Tibial artery (tissue), 4 donors: ENCODE measurements around the gene CCDC88A.

ENCODE experiments used
- DNase-seq, 2 donors: peaks; one replicate each; pipeline ENCODE4 v3.0.0-alpha.2; 2019
- H3K27ac ChIP-seq, 2 donors: fragments of 200-600 bp; sonication (generic) in 1 of 2; 1 replicate in 1 of 2; 2 replicates in 1 of 2; pipeline ENCODE4 v1.5.1; 2018 to 2019; ENCODE audit warnings: mild to moderate bottlenecking in 1 of 2
- H3K27me3 ChIP-seq, 2 donors: fragments of 200-600 bp; sonication (generic) in 1 of 2; one replicate each; pipeline versions ENCODE4 v1.5.1 to v1.6.0; 2016 to 2019
- H3K36me3 ChIP-seq, 3 donors: fragments of 200-600 bp; sonication (generic) in 2 of 3; one replicate each; pipeline ENCODE4 v1.5.1; 2016 to 2019; ENCODE audit warnings: mild to moderate bottlenecking in 2 of 3
- H3K4me1 ChIP-seq, 4 donors: fragments of 200-600 bp; sonication (generic) in 2 of 4; 1 replicate in 3 of 4; 2 replicates in 1 of 4; pipeline ENCODE4 v1.5.1; 2016 to 2019
- H3K4me3 ChIP-seq, 2 donors: fragments of 200-600 bp; sonication (generic) in 1 of 2; 1 replicate in 1 of 2; 2 replicates in 1 of 2; pipeline ENCODE4 v1.5.1; 2018 to 2019; ENCODE audit warnings: mild to moderate bottlenecking in 2 of 2
- H3K9me3 ChIP-seq, 3 donors: fragments of 200-600 bp; sonication (generic) in 1 of 3; one replicate each; pipeline ENCODE4 v1.5.1; 2016 to 2019
- intact Hi-C: fragments of 100-400 bp; cut with DNase I; formaldehyde crosslinking; loops from one replicate; pipeline ENCODE4 v1.15.0; 2023; ENCODE audit warnings: low total_unique reads
- TF ChIP-seq, protein P1 (sequence below), 2 experiments: fragments of 200-600 bp in 1 of 2; fragments of 450-650 bp in 1 of 2; IDR thresholded peaks; one replicate each; pipeline ENCODE4 v1.5.1; 2017 to 2019; ENCODE audit warnings: antibody characterized with exemption in 2 of 2, mild to moderate bottlenecking in 1 of 2, moderate library complexity in 1 of 2

The CCDC88A gene

DNA sequence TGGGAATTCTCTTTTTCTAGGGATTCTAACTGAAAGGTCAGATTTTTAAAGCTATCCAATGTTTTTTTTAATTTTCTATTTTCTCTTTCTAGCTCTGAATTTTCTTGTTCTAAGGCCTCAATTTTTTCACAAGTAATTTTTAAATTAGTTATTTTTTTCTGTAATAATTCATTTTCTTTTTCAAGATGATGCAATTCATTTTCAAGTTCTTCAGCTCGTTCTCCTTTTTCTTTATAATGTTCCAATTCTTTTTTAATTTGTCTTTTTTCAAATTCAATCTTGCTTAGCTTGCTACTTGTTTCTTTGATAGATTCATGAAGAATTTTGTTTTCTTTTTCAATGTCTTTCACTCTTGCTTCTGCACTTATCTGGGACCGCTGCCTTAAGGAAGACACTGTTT, 84.9 kb downstream of the CCDC88A start:
- intact Hi-C loops = no loop called here
- no peak for DNase-seq
- H3K4me3 ChIP-seq = no peak overlapping the region
- TF ChIP-seq, protein P1, sequence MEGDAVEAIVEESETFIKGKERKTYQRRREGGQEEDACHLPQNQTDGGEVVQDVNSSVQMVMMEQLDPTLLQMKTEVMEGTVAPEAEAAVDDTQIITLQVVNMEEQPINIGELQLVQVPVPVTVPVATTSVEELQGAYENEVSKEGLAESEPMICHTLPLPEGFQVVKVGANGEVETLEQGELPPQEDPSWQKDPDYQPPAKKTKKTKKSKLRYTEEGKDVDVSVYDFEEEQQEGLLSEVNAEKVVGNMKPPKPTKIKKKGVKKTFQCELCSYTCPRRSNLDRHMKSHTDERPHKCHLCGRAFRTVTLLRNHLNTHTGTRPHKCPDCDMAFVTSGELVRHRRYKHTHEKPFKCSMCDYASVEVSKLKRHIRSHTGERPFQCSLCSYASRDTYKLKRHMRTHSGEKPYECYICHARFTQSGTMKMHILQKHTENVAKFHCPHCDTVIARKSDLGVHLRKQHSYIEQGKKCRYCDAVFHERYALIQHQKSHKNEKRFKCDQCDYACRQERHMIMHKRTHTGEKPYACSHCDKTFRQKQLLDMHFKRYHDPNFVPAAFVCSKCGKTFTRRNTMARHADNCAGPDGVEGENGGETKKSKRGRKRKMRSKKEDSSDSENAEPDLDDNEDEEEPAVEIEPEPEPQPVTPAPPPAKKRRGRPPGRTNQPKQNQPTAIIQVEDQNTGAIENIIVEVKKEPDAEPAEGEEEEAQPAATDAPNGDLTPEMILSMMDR (IDR thresholded peaks at IDR 0.05) = no peak
- H3K27ac ChIP-seq = no peak overlapping the region
- no peaks in the 10 kb centered on the region for H3K27me3 ChIP-seq
- H3K36me3 ChIP-seq = peaks cover 16 to 22% (median 16%) of the 10 kb centered on the region in 3 donors
- peaks cover 0 to 10% (median 0%) of the 10 kb centered on the region in 4 donors for H3K4me1 ChIP-seq
- H3K9me3 ChIP-seq = no peaks in the 10 kb centered on the region

DNA sequence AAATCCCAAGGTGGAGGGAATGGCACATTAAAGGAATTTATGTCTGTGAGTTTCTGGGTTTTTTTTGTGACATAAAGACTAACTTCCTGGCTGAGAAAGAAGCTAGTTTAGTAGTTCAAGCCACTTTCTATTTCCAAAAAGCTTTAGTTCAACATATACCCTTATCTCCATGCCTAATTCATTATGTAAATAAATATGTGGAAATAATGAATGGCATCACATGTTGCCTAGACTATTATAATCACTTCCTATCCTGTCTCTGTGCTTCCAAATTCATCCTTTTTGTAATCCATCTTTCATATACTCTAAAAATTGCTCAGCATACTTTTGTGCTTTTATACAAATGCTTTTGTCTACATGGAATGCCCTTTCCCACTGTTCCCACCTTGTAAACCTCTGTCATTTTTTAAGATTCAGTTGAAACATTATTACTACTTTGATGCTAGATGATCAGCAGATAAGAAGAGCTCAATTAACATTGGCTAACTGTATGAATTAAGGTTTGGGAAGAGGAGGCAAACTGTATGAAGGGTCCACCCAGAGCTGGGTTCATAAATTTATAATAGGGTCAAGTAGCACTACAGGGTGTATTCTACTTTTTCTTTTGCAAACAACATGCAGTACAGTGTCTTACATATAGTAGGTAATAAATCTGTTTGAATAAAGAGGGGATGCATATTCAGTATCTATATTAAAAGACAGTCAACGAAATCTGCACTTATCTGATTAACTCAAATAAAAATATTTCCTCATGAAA, 88.9 kb downstream of the CCDC88A start:
- Histone ChIP-seq H3K9me3 (peaks cover 0 to 4% (median 0%) of the 10 kb centered on the region in 3 donors), H3K27ac (no peak overlapping the region), H3K4me1 (no peaks in the 10 kb centered on the region), H3K4me3 (no peak overlapping the region), H3K36me3 (peaks cover 26 to 49% (median 38%) of the 10 kb centered on the region in 3 donors), H3K27me3 (no peaks in the 10 kb centered on the region)
- intact Hi-C loops = no loop called here
- TF ChIP-seq, protein P1 (IDR thresholded peaks at IDR 0.05) = no peak
- no peak for DNase-seq

DNA sequence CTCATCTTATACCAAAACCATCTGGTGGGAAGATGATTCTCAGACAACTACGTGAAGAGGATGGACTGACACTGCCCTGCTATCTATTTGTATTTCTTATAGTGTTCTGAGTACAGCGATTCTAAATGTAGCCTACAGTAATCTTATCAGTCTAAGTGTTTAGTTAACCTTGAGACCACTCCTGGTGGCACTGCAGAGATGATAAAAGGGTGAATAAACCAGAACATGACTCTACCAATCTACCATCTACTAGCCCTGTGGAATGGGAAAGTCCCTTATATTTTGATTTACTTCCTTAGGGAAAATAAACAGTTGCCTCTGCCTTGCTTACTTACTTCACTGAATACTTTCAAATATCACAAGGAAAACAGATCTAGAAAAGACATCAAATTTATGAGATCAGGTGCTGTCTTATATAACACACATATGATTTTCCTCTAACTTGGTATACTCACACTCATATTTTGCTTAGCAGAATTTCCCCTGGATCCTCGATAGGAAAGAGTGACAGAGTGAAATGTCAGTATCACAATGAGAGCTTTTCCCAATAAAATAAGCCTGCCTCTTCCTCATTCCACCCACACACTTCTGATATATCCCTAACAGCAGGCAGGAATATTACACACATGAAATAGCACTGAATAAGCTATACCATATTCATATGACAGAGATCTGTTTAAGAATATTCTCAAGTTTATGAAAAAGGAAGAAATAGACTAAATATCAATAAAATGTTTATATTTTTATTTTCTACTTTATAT, 92.0 kb downstream of the CCDC88A start:
- no peak overlapping the region for H3K27ac ChIP-seq
- TF ChIP-seq, protein P1 (IDR thresholded peaks at IDR 0.05) = no peak
- peaks cover 26 to 51% (median 33%) of the 10 kb centered on the region in 3 donors for H3K36me3 ChIP-seq

DNA sequence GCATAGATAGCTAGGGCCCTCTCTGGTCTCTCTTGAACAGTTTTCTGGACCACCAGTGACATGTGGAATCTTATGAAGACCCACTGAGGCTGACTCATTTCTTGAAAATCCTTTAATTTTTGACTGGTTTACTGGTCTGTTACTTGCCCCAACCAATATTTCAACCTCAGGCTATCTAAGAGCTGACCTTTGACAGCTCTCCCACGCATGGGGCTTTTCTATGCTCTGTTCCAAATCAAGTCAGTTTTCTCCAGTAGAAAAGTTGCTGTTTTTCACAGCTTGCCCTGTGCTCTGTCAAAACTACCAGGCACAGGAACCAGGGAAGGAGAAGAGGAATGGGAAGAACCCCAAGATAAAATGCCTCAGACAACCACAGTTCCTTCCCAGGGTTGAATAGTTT, 104.7 kb downstream of the CCDC88A start:
- Histone ChIP-seq H3K9me3 (no peaks in the 10 kb centered on the region), H3K4me1 (no peaks in the 10 kb centered on the region), H3K27ac (no peak overlapping the region), H3K27me3 (no peaks in the 10 kb centered on the region), H3K36me3 (peaks cover 27 to 75% (median 52%) of the 10 kb centered on the region in 3 donors), H3K4me3 (no peak overlapping the region)
- intact Hi-C loops = no loop called here
- TF ChIP-seq, protein P1 (IDR thresholded peaks at IDR 0.05) = no peak
- no peak for DNase-seq

More for the DNA sequence above, 92.0 kb downstream of the CCDC88A start:
- H3K4me1 ChIP-seq = no peaks in the 10 kb centered on the region
- H3K27me3 ChIP-seq = no peaks in the 10 kb centered on the region
- peaks cover 0 to 5% (median 0%) of the 10 kb centered on the region in 3 donors for H3K9me3 ChIP-seq
- intact Hi-C loops = loop anchor here (10.0 kb wide), 1 partner anchor 107 kb away; no protein-coding TSS in a partner anchor
- no peak for DNase-seq
- no peak overlapping the region for H3K4me3 ChIP-seq

DNA sequence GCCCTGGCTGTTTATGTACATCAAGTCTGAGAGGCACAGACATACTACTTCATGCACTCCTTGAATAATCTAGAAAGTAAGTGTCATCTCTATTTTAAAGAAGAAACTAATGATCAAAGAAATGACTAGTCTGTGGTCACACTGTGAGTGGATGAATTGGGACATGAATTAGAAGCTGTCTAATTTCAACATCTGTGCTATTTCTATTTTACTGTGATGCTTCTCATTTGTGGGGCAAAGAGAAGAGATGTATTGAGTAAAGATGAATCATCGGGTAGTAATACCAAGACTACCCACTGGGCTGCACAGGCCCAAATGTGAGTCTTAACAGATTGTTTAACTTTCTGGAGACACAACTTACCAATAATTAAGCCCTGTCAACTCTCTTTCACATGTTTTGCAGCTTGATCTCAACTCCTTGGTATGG, 108.2 kb downstream of the CCDC88A start:
- peaks cover 31 to 65% (median 40%) of the 10 kb centered on the region in 3 donors for H3K36me3 ChIP-seq
- DNase-seq = no peak
- H3K27me3 ChIP-seq = no peaks in the 10 kb centered on the region
- no peaks in the 10 kb centered on the region for H3K9me3 ChIP-seq
- H3K4me3 ChIP-seq = no peak overlapping the region
- no peaks in the 10 kb centered on the region for H3K4me1 ChIP-seq
- TF ChIP-seq, protein P1 (IDR thresholded peaks at IDR 0.05) = peak in 1 of 2 experiments; percentile 19
- intact Hi-C loops = no loop called here
- H3K27ac ChIP-seq = no peak overlapping the region
